ENCODE measurements around the gene APOL5.
"Not testable (repeated sequence)": the region's sequence is repeated elsewhere in the genome, so short reads cannot be mapped to it uniquely, and the experiment has no call there.

APOL5 gene

GRCh38 chr22:35708917-35709316, 8.8 kb upstream of the APOL5 start:
- DNase-seq (ENCODE audit: low spot score): no peak
- no peak for FAIRE-seq

GRCh38 chr22:35711336-35711735, 6.3 kb upstream of the APOL5 start:
- no peak for DNase-seq (ENCODE audit: low spot score)
- FAIRE-seq: no peak

GRCh38 chr22:35712672-35713071, 5.0 kb upstream of the APOL5 start:
- DNase-seq (ENCODE audit: low spot score) (no peak), FAIRE-seq (no peak)

GRCh38 chr22:35719212-35719875, 1.7 kb downstream of the APOL5 start:
- FAIRE-seq: no peak
- no peak for DNase-seq (ENCODE audit: low spot score)

GRCh38 chr22:35721960-35722359, 4.3 kb downstream of the APOL5 start:
- DNase-seq (ENCODE audit: low spot score) (no peak), FAIRE-seq (no peak)

- FAIRE-seq (no peak), DNase-seq (ENCODE audit: low spot score) (no peak)
Measured at GRCh38 chr22:35725521-35725920, 7.8 kb downstream of the APOL5 start.

GRCh38 chr22:35726398-35726797, 8.7 kb downstream of the APOL5 start:
- FAIRE-seq (no peak), DNase-seq (ENCODE audit: low spot score) (no peak)

- FAIRE-seq: no peak
- no peak for DNase-seq (ENCODE audit: low spot score)
Measured at GRCh38 chr22:35726933-35727332, 9.3 kb downstream of the APOL5 start.

GRCh38 chr22:35727436-35727835, 9.8 kb downstream of the APOL5 start:
- no peak for FAIRE-seq
- DNase-seq (ENCODE audit: low spot score): no peak

GRCh38 chr22:35728639-35729308, 11.1 kb downstream of the APOL5 start:
- DNase-seq (ENCODE audit: low spot score) (no peak), FAIRE-seq (no peak)

GRCh38 chr22:35729309-35729698, 11.6 kb downstream of the APOL5 start:
- DNase-seq (ENCODE audit: low spot score) (no peak), FAIRE-seq (no peak)

GRCh38 chr22:35731321-35731720, 13.6 kb downstream of the APOL5 start:
- no peak for FAIRE-seq
- no peak for DNase-seq (ENCODE audit: low spot score)

GRCh38 chr22:35732116-35732515, 14.4 kb downstream of the APOL5 start:
- DNase-seq (ENCODE audit: low spot score) (no peak), FAIRE-seq (no peak)

- FAIRE-seq: no peak
- no peak for DNase-seq (ENCODE audit: low spot score)
Measured at GRCh38 chr22:35733036-35733435, 15.4 kb downstream of the APOL5 start.

GRCh38 chr22:35733791-35734516, 16.3 kb downstream of the APOL5 start:
- no peak for DNase-seq (ENCODE audit: low spot score)
- no peak for FAIRE-seq

- FAIRE-seq (no peak), DNase-seq (ENCODE audit: low spot score) (no peak)
Measured at GRCh38 chr22:35734517-35734827, 16.8 kb downstream of the APOL5 start.

- no peak for DNase-seq (ENCODE audit: low spot score)
- FAIRE-seq: no peak
Measured at GRCh38 chr22:35735542-35735941, 17.9 kb downstream of the APOL5 start.

GRCh38 chr22:35736166-35736565, 18.5 kb downstream of the APOL5 start:
- DNase-seq (ENCODE audit: low spot score) (no peak), FAIRE-seq (no peak)

- DNase-seq (ENCODE audit: low spot score): no peak
- no peak for FAIRE-seq
Measured at GRCh38 chr22:35736701-35737100, 19.0 kb downstream of the APOL5 start.

- not testable (repeated sequence) for FAIRE-seq; DNase-seq (ENCODE audit: low spot score)
Measured at GRCh38 chr22:35737886-35738285, 20.2 kb downstream of the APOL5 start.

- FAIRE-seq (no peak), DNase-seq (ENCODE audit: low spot score) (no peak)
Measured at GRCh38 chr22:35739076-35739930, 21.6 kb downstream of the APOL5 start.

- DNase-seq (ENCODE audit: low spot score) (no peak), FAIRE-seq (no peak)
Measured at GRCh38 chr22:35739931-35740380, 22.3 kb downstream of the APOL5 start.
